HepG2 (cell line): ENCODE results near the gene MRRF. TPM values are rescaled to one million over a fixed set of nuclear protein-coding genes. Genes with fewer than 3 reads are reported as not detected.

ENCODE experiments used
- ATAC-seq: fragments of 200-7000 bp; cut with Tn5 transposase; 3 replicates; pipeline ENCODE4 v1.9.1; 2020; ENCODE audit warnings: mild to moderate bottlenecking, moderate library complexity
- BruUV-seq: library from RNA; stranded (reverse); fragments of 400-500 nt; replicated peaks from 2 replicates; lab custom pipeline; 2021; lab: Mats Ljungman, UMichigan
- CTCF ChIA-PET: fragments of 300-600 bp; formaldehyde crosslinking; extraction: SDS; loops from one replicate; lab custom pipeline; 2021; ENCODE audit warnings: low total read pairs, inconsistent platforms, low intra/inter-chr PET ratio; lab: Yijun Ruan, JAX
- POLR2A ChIA-PET: fragments of 350-600 bp; sonication (Branson Sonifier 250); formaldehyde crosslinking; loops from one replicate; lab custom pipeline; 2020; ENCODE audit warnings: antibody characterized with exemption, inconsistent platforms; lab: Yijun Ruan, JAX
- DNase-seq: peaks from one replicate; pipeline ENCODE4 v3.0.0-alpha.2; 2015; ENCODE audit warnings: low spot score
- FAIRE-seq: peaks from 3 replicates; lab custom pipeline; 2011; peaks lifted over from hg19 to GRCh38; lab: Jason Lieb, UNC
- H2AFZ ChIP-seq: one replicate; pipeline ENCODE4 v1.6.1; 2011; ENCODE audit warnings: low read length, inconsistent platforms
- H3K27ac ChIP-seq: fragments of 300-600 bp; 3 replicates; pipeline ENCODE4 v1.8.0; 2011; ENCODE audit warnings: mixed run types, mild to moderate bottlenecking, mixed read lengths, low read length, inconsistent platforms; ENCODE audit not compliant: insufficient read depth; ENCODE audit errors: extremely low read length
- H3K27me3 ChIP-seq, 2 experiments: fragments of 200-600 bp in 1 of 2; 2 replicates in 1 of 2; 3 replicates in 1 of 2; pipeline versions ENCODE4 v1.6.0 to v1.8.0; 2011; ENCODE audit warnings: low read length in 2 of 2, mild to moderate bottlenecking in 2 of 2, moderate library complexity in 2 of 2, inconsistent platforms in 1 of 2; ENCODE audit not compliant: insufficient read depth in 2 of 2, control insufficient read depth in 1 of 2
- H3K36me3 ChIP-seq, 2 experiments: fragments of 200-600 bp in 1 of 2; replicated peaks in 1 of 2; 2 replicates in 1 of 2; 3 replicates in 1 of 2; pipeline versions ENCODE4 v1.5.1 to v1.8.0; 2011; ENCODE audit warnings: low read length in 2 of 2, inconsistent platforms in 1 of 2; ENCODE audit not compliant: insufficient read depth in 2 of 2, control insufficient read depth in 1 of 2
- H3K4me1 ChIP-seq: 2 replicates; pipeline ENCODE4 v1.5.1; 2012; ENCODE audit warnings: low read length, inconsistent platforms; ENCODE audit not compliant: insufficient read depth
- H3K4me2 ChIP-seq: 2 replicates; pipeline ENCODE4 v1.6.0; 2011; ENCODE audit warnings: low read depth, low read length, inconsistent platforms
- H3K4me3 ChIP-seq, 3 experiments: fragments of 200-600 bp in 1 of 3; sonication (generic), shearing (Covaris generic) in 1 of 3; replicated peaks in 1 of 3; 2 replicates each; pipeline ENCODE4 v1.5.1; 2011 to 2016; ENCODE audit warnings: low read length in 3 of 3, inconsistent platforms in 2 of 3, low read depth in 2 of 3, mild to moderate bottlenecking in 2 of 3, control low read depth in 1 of 3, mixed read lengths in 1 of 3; ENCODE audit not compliant: insufficient read depth in 1 of 3
- H3K79me2 ChIP-seq: one replicate; pipeline ENCODE4 v1.6.1; 2011; ENCODE audit warnings: low read length, inconsistent platforms; ENCODE audit not compliant: insufficient read depth
- H3K9ac ChIP-seq: 2 replicates; pipeline ENCODE4 v1.6.0; 2011; ENCODE audit warnings: mild to moderate bottlenecking, low read depth, low read length, inconsistent platforms; ENCODE audit not compliant: insufficient read depth
- H3K9me3 ChIP-seq: 2 replicates; pipeline ENCODE4 v1.5.1; 2012; ENCODE audit warnings: mild to moderate bottlenecking, low read length
- H4K20me1 ChIP-seq: 2 replicates; pipeline ENCODE4 v1.6.0; 2011; ENCODE audit warnings: inconsistent platforms, mild to moderate bottlenecking, low read length, moderate library complexity; ENCODE audit not compliant: insufficient read depth
- ATF7-NPFF ChIP-seq: sonication (generic); formaldehyde crosslinking; IDR thresholded peaks from 2 replicates; pipeline ENCODE4 v1.8.1; 2023; ENCODE audit warnings: mild to moderate bottlenecking, low read depth, missing genetic modification reagents, moderate library complexity
- BHLHE40 ChIP-seq: IDR thresholded peaks from 2 replicates; pipeline ENCODE4 v1.6.1; 2011; ENCODE audit warnings: low read length, improper control_type of control experiment
- ELF3 ChIP-seq: IDR thresholded peaks from 2 replicates; pipeline ENCODE4 v1.6.1; 2016; ENCODE audit warnings: missing genetic modification reagents, missing compliant biosample characterization
- FOXA1 ChIP-seq, 2 experiments: fragments of 450-650 bp in 1 of 2; sonication (generic) in 1 of 2; formaldehyde crosslinking in 1 of 2; IDR thresholded peaks; 2 replicates each; pipeline versions ENCODE4 v1.4.0 to v1.6.1; 2016 to 2020; ENCODE audit warnings: missing genetic modification reagents in 1 of 2
- GTF3A ChIP-seq: sonication (generic); formaldehyde crosslinking; conservative IDR thresholded peaks from 2 replicates; pipeline ENCODE4 v1.4.0; 2020; ENCODE audit warnings: mild to moderate bottlenecking, missing genetic modification reagents
- HMGXB4 ChIP-seq, 2 experiments: sonication (generic) in 1 of 2; formaldehyde crosslinking in 1 of 2; IDR thresholded peaks; 2 replicates each; pipeline versions ENCODE4 v1.4.0 to v1.6.1; 2018 to 2020; ENCODE audit warnings: missing genetic modification reagents in 2 of 2, borderline replicate concordance in 1 of 2, low read depth in 1 of 2, mild to moderate bottlenecking in 1 of 2, missing biosample characterization in 1 of 2
- KDM2A ChIP-seq: sonication (generic); formaldehyde crosslinking; IDR thresholded peaks from 2 replicates; pipeline ENCODE4 v1.4.0; 2020; ENCODE audit warnings: low read depth, missing genetic modification reagents, borderline replicate concordance
- KLF16 ChIP-seq, 2 experiments: sonication (generic) in 1 of 2; formaldehyde crosslinking in 1 of 2; IDR thresholded peaks; 2 replicates each; pipeline versions ENCODE4 v1.6.1 to v1.8.0; 2016 to 2023; ENCODE audit warnings: missing genetic modification reagents in 2 of 2, missing compliant biosample characterization in 1 of 2
- KMT2A ChIP-seq: sonication (generic); formaldehyde crosslinking; IDR thresholded peaks from 2 replicates; pipeline ENCODE4 v1.4.0; 2020; ENCODE audit warnings: missing genetic modification reagents
- MED1 ChIP-seq: sonication (generic); formaldehyde crosslinking; IDR thresholded peaks from 2 replicates; pipeline ENCODE4 v1.4.0; 2020; ENCODE audit warnings: missing genetic modification reagents
- ONECUT2 ChIP-seq: sonication (generic); formaldehyde crosslinking; IDR thresholded peaks from 2 replicates; pipeline ENCODE4 v1.4.0; 2020; ENCODE audit warnings: missing genetic modification reagents
- RXRB ChIP-seq: IDR thresholded peaks from 2 replicates; pipeline ENCODE4 v1.6.1; 2016; ENCODE audit warnings: borderline replicate concordance, missing genetic modification reagents, missing compliant biosample characterization
- SOX13 ChIP-seq, 3 experiments: fragments of 450-650 bp in 1 of 3; sonication (generic) in 1 of 3; formaldehyde crosslinking in 1 of 3; IDR thresholded peaks in 2 of 3; conservative IDR thresholded peaks in 1 of 3; 2 replicates each; pipeline versions ENCODE4 v1.5.0 to v1.6.1; 2016 to 2020; ENCODE audit warnings: antibody characterized with exemption in 1 of 3, mild to moderate bottlenecking in 1 of 3, missing compliant biosample characterization in 1 of 3, missing genetic modification reagents in 1 of 3, moderate library complexity in 1 of 3
- TBX2 ChIP-seq: sonication (generic); formaldehyde crosslinking; IDR thresholded peaks from 2 replicates; pipeline ENCODE4 v1.5.0; 2020; ENCODE audit warnings: missing genetic modification reagents, mild to moderate bottlenecking, borderline replicate concordance
- YY1 ChIP-seq: IDR thresholded peaks from 2 replicates; pipeline ENCODE4 v1.6.1; 2011; ENCODE audit warnings: low read length, low read depth, moderate library complexity, mild to moderate bottlenecking; ENCODE audit not compliant: insufficient read depth, insufficient replicate concordance
- ZFP36 ChIP-seq: fragments of 150-350 bp; IDR thresholded peaks from 2 replicates; pipeline ENCODE4 v1.6.1; 2018; ENCODE audit warnings: borderline replicate concordance, low read length, low read depth; ENCODE audit not compliant: partially characterized antibody
- ZFX ChIP-seq: sonication (generic); formaldehyde crosslinking; IDR thresholded peaks from 2 replicates; pipeline ENCODE4 v1.4.0; 2020; ENCODE audit warnings: mild to moderate bottlenecking, low read depth, missing genetic modification reagents, moderate library complexity
- ZNF350 ChIP-seq: sonication (generic); formaldehyde crosslinking; IDR thresholded peaks from 2 replicates; pipeline ENCODE4 v1.4.0; 2020; ENCODE audit warnings: mild to moderate bottlenecking, low read depth, missing genetic modification reagents, borderline replicate concordance
- WGBS: methylation state at CpG from one replicate; pipeline ENCODE4 v1.1.6; 2017; ENCODE audit warnings: low lambda C conversion rate; 5-methylcytosine and 5-hydroxymethylcytosine counted together
- in situ Hi-C: cut with HindIII; loops from 2 replicates; pipeline ENCODE4 v1.10.0; 2017; ENCODE audit warnings: low pct_unique_long_range_greater_than_20kb; ENCODE audit not compliant: extremely low pct_ligation_motif_present
- intact Hi-C: fragments of 100-400 bp; cut with micrococcal nuclease; formaldehyde crosslinking; loops from one replicate; pipeline ENCODE4 v1.10.0; 2022; ENCODE audit not compliant: unreplicated experiment
- polyA plus RNA-seq, 8 experiments: library from polyadenylated mRNA; depleted of rRNA in 3 of 8; stranded (reverse) in 7 of 8; unstranded in 1 of 8; fragments of >200 nt; fragmentation: Illumina TruSeq in 4 of 8; extraction: Trizol in 4 of 8; gene quantifications; 2 replicates each; pipeline versions ENCODE4 v1.2.1 to v1.2.3, GENCODE V29; 2011 to 2016; ENCODE audit warnings: low read depth in 4 of 8, missing spikeins in 1 of 8, mixed read lengths in 1 of 8; ENCODE audit not compliant: insufficient read depth in 1 of 8
- total RNA-seq, 5 experiments: library from RNA; depleted of rRNA; stranded (reverse); fragments of >200 nt; fragmentation: Illumina TruSeq; extraction: Trizol; gene quantifications; 2 replicates each; pipeline ENCODE4 v1.2.3, GENCODE V29; 2016; ENCODE audit warnings: low read depth in 1 of 5
- TF ChIP-seq, protein P1 (sequence below): sonication (generic); formaldehyde crosslinking; IDR thresholded peaks from 2 replicates; pipeline ENCODE4 v1.8.1; 2023; ENCODE audit warnings: mild to moderate bottlenecking, missing genetic modification reagents

MRRF gene
- total and polyA plus RNA-seq, 2 of the 13 experiments (the other 11 are each of a cell fraction or from before 2014, with no cell fraction given) = 37.3 to 44.3 TPM

- H4K20me1 ChIP-seq = no peaks in the 10 kb centered on the region
- peak; percentile 71 for FAIRE-seq
- intact Hi-C loops = loop anchor here (1.0 kb wide), 5 partner anchors 103 to 460 kb away; no protein-coding TSS in a partner anchor
- H3K27me3 ChIP-seq = no peaks in the 10 kb centered on the region; a peak in 1 of 5 replicates
- no peak overlapping the region for H2AFZ ChIP-seq
- no peak overlapping the region for H3K4me3 ChIP-seq
- in situ Hi-C loops = loop anchor here (25.0 kb wide), 1 partner anchor 462 kb away; the partner anchor contains the start of gene OR1K1
- POLR2A ChIA-PET = no interaction called here
- H3K27ac ChIP-seq = no peak overlapping the region
- H3K4me2 ChIP-seq = no peak overlapping the region
- no peak overlapping the region for H3K9ac ChIP-seq
- 12% methylated on average over 7 of the region's 11 CpGs for WGBS
- no TSS peak for BruUV-seq
- no peaks in the 10 kb centered on the region for H3K36me3 ChIP-seq
- DNase-seq = peak; percentile 49
- H3K9me3 ChIP-seq = no peaks in the 10 kb centered on the region
- ATAC-seq = peak; percentile 88
- CTCF ChIA-PET = interaction anchor here (1.2 to 6.5 kb wide), 4 partner anchors 223 to 255 kb away, joined by 4 to 95 read pairs (median 19); no protein-coding TSS in a partner anchor
- peaks cover 28% of the 10 kb centered on the region for H3K4me1 ChIP-seq
- H3K79me2 ChIP-seq = no peaks in the 10 kb centered on the region
- TF ChIP-seq FOXA1 (IDR thresholded peaks at IDR 0.05) (no peak), FOXA1 (CRISPR knock-in tag; IDR thresholded peaks at IDR 0.05) (no peak), GTF3A (CRISPR knock-in tag) (0 out of 2 replicates have a peak, but pooled peaks have one; percentile 48), ZNF350 (CRISPR knock-in tag) (0 out of 2 replicates have a peak, but pooled peaks have one; percentile 20), YY1 (peak; percentile 45), ATF7-NPFF (no peak), HMGXB4 (CRISPR knock-in tag; IDR thresholded peaks at IDR 0.05; ENCODE audit: borderline replicate concordance in 1 of 2, low read depth in 1 of 2) (0 out of 4 replicates have a peak, but pooled peaks have one; percentile 29 to 33), TBX2 (CRISPR knock-in tag) (peak; percentile 46; the same call in 1 of the 2 replicates), MED1 (CRISPR knock-in tag) (no peak), KDM2A (CRISPR knock-in tag) (peak; percentile 75), ELF3 (CRISPR knock-in tag) (0 out of 2 replicates have a peak, but pooled peaks have one; percentile 44), SOX13 (IDR thresholded peaks at IDR 0.05) (no peak), SOX13 (CRISPR knock-in tag; conservative IDR thresholded peaks at IDR 0.05 in 1 of 2, IDR thresholded peaks at IDR 0.05 in 1 of 2) (peak in 1 of 2 experiments; percentile 13; a peak in 1 of 4 replicates), KMT2A (CRISPR knock-in tag) (no peak), BHLHE40 (0 out of 2 replicates have a peak, but pooled peaks have one; percentile 18), ONECUT2 (CRISPR knock-in tag) (no peak), ZFP36 (peak; percentile 33), RXRB (CRISPR knock-in tag) (0 out of 2 replicates have a peak, but pooled peaks have one; percentile 11), ZFX (CRISPR knock-in tag) (0 out of 2 replicates have a peak, but pooled peaks have one; percentile 29), KLF16 (CRISPR knock-in tag; IDR thresholded peaks at IDR 0.05) (peak in 1 of 2 experiments; percentile 47; a peak in 1 of 4 replicates)
- TF ChIP-seq, protein P1, sequence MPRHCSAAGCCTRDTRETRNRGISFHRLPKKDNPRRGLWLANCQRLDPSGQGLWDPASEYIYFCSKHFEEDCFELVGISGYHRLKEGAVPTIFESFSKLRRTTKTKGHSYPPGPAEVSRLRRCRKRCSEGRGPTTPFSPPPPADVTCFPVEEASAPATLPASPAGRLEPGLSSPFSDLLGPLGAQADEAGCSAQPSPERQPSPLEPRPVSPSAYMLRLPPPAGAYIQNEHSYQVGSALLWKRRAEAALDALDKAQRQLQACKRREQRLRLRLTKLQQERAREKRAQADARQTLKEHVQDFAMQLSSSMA = no peak
Measured at GRCh38 chr9:122350577-122351355, 86.1 kb downstream of the MRRF start.
